GM12801 (cell line): Measurements from ENCODE around the gene NCOA7.

Source experiments
- CTCF ChIP-seq: IDR thresholded peaks from one replicate; pipeline ENCODE4 v1.5.1; 2011; ENCODE audit warnings: control low read depth; ENCODE audit not compliant: insufficient read length; ENCODE audit errors: extremely low read depth

The NCOA7 gene

DNA sequence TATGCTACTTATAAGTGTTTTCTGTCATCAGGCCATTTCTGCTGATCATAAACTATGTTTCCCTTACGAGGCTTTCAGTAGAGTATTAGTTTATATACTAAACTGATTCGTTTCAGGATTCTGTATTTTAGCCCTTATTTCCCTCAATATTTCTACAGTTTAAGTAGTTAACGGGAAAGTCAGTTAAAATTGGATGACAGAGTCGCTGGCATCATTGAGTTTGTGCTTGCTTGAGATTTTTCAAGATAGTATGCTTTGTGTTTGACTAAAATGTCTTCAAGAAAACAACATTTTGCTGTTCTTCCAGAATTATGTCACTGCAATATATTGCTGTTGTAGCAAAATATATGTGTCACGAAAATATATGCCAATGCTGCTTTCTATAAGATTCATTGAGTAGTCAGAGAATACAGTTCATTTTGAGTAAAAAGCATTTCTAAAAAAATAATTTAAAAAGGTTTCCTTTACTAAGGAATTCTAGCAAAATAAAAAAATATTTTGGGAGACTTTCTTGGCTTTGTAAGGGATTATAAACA is 51.4 kb downstream of the NCOA7 start:
- no peak for TF ChIP-seq CTCF

GRCh38 chr6:125843593-125843992 is 52.8 kb downstream of the NCOA7 start:
- TF ChIP-seq CTCF: no peak

- TF ChIP-seq CTCF: no peak
Observed at GRCh38 chr6:125844989-125845388, 54.2 kb downstream of the NCOA7 start.

GRCh38 chr6:125846292-125847024 is 55.7 kb downstream of the NCOA7 start:
- no peak for TF ChIP-seq CTCF

DNA sequence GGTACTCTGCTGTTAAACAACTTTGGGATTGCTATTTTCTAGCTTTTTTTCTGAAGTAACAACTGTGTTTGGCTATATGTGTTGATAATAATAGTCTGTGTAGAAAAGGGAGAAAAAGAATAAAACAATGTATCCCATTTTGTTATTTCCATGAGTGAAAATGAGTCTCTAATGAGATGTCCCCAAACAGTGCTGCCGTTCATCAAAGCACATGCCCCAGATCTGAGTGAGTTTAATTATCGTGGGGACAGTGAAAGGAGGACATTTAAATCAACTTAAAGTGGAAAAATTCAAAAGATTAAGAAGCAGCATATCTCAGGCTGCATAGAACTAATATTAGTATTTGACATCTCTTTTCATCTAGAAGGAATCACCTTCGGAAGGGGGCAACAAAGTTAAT is 59.6 kb downstream of the NCOA7 start:
- TF ChIP-seq CTCF: no peak

DNA sequence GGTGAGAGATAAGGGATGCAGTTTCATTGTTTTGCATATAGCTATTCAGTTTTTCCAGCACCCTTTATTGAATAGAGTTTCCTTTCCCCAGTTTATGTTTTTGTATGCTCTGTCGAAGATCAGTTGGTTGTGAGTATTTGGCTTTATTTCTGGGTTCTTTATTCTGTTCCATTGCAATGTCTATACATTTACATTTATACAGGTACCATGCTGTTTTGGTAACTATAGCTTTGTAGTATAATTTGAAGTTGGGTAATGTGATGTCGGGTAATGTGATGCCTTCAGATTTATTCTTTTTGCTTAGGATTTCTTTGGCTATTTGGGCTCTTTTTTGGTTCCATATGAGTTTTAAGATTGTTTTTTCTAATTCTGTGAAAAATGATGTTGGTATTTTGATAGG is 61.8 kb downstream of the NCOA7 start:
- TF ChIP-seq CTCF: no peak

DNA sequence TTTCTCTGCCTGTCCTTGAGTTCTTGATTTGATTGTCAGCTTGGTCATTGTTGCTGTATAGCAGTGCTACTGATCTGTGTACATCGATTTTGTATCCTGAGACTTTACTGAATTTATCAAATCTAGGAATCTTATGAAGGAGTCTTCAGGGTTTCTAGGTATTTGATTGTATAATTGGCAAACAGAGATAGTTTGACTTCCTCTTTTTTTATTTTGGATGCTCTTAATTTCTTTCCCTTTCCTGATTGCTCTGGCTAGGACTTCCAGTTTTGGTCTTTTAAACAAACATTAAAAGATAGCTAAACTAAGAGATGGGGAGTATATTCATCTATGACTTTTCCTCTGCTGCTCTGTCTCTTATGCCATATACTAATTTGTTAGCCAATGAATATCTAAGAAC is 62.4 kb downstream of the NCOA7 start:
- no peak for TF ChIP-seq CTCF
